Activated CD4-positive, alpha-beta T cell treated with anti-CD3 and anti-CD28 coated beads, Interleukin-2, amount 50 U/mL, for 1 hour (primary cell): ENCODE results near the gene FCHSD2.

Source experiments
- DNase-seq: peaks from one replicate; pipeline ENCODE4 v3.0.0-alpha.2; 2020

FCHSD2 gene

DNA sequence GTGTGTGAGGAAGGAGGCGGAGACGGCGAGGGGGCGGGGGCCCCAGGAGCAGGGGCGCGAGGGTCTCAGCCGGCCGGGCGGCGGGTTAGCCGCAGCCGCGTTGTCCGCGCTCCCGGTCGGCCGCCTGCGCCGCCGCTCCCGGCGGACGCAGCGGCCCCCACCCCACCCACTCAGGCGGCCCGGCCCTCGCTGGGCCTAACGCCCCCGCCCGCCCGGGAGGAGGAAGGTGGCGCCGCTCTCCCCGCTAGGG, at the start of gene FCHSD2:
TSS of gene FCHSD2 (minus strand) at position 191 of the 250 bp plus-strand sequence. CDS start 441 bp downstream, outside the sequence.
- no peak for DNase-seq

DNA sequence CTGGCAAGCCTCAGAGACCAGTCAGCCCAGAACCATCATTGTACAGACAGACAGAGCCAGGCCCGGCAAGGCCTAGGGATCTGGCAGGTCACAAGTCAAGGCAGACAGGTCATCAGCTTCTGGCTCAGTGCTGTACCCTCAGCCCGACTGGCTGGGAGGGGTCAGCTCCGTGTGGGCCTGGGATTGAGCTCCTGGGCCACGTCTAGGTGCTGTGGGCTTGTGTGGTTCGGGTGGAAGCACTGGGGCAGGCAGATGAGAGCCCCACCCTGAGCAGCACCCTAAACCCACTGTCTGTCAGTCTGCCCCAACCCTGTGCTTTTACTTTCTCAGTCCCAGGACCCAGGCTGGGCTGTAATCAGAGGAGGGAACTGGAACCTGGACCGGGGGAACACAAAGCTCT, 49.0 kb upstream of the FCHSD2 start:
- no peak for DNase-seq

DNA sequence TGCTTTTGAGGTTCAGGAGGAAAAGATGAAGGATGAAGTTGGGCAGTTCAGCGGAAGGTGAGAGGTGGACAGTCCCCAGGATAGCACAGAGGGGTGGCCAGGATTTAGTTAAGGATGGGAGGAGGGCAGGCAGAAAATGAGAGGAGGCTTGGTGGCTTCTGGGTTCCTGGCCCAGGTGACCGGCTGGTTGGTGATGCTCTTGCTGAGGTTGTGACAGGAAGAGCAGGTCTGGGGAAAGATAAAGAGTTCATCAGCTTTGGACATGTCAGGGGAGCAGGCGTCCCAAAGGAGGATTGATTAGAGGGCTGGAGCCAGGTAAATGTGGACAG, 48.4 kb upstream of the FCHSD2 start:
- no peak for DNase-seq

DNA sequence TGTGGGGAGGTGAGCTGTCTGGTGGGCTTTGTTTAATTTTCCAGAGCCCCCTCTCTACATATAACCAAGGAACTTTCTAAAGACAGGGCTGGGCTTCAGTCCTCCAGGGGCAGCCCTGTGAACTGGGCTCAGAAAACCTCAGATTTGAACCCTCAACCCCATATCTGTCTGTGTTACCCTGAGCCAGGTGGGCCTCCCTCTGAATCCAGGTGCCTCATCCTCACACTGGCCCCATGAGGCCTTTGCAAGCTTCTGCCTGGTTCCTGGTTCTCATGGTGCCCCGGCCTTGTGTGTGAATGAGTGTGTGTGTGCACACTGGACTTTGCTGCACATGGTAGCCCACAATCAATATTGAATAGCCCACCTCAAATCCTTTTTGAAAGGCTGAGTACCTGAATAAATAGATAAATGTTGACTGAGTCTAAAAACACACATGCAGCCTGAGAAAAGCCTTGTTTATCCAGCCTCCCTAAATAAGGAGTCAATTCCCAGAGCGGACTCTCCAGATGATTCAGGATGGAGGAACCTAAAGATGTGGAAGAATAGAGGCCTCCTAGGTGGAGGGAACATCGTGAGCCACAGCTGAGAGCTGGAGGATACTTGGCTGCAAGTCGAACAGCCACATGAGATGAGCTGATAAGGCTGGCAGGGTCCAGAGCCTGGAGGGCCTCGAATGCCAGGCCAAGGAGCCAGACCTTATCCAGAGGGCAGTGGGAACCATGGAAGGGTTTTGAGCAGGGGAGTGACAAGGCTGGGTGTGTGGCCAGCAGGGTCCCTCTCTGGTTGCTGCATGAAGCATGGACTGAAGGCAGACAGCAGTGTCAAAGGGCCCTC, 47.8 kb upstream of the FCHSD2 start:
- DNase-seq = no peak

DNA sequence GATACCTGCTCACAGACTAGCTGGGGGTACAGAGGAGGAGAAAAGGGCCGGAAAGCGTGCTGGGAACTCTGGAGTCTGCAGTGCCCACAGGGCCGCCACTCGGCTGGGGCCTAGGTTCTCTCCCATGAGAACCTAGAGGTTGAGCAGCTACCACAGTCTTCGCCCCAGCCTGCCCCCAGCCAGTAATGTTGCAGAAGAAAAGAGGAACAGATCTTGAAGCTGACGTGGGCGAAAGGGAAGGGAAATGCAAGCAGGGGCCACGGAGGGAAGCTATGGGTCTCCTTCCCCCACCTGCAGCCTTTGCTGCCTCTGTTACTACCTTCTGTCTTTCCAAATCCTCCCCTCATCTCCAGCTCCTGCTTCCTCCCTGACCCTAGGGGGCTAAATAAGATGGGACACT, 47.2 kb upstream of the FCHSD2 start:
- DNase-seq = no peak

DNA sequence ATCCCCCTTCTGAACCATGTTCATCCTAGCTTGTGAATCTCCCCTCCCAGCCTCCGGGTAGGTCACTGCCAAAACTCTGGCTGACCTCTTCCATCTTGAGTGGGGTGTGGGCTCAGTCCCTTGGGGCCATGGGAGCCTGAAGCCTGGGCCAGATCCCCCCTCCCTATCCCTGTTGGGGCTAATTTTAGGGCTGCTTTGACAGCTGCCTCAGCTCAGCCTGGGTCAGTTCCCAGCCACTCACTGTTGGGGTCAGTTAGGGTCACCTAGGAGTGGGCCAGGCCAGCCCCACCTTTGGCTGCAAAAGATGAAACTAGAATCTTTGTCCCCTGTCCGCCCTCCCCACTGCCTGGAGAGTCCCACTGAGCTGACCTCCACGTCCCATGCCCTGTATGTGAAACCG, 46.2 kb upstream of the FCHSD2 start:
- DNase-seq = no peak

DNA sequence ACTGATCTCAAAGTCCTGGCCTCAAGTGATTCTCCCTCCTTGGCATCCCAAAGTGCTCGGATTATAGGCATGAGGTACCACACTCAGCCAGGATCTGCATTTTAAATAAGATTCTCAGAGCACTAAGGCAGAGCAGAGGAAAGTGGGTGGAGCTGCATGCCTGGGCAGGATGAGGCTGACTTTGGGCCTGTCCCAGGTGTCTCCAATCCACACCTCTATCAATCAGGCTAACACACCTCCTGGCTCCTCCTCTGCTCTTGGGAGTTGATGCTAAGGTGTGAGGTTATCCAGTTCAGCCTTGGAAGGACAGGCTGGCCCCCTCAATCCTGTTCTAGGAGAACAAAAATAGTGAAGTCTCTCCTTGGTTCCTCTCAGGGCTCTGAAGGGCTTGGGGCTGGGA, 45.7 kb upstream of the FCHSD2 start:
- no peak for DNase-seq

DNA sequence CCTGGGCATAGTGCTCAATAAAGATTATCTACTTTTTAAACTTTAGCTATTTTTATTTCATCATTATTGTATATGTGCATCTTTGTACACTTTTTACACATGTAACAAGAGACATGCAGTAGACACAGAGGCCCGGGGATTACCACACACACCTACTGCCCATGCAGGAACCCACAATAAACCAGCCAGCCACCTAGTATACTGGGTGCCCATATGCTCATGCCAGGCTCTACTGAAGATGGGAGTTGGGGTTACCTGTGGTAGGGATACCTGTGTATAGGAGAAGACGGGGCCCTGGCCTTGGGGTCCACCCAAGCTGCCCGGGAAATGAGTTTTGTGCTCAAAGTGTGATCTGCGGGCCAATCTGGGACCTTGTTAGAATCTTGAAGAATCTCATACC, 44.8 kb upstream of the FCHSD2 start:
- no peak for DNase-seq

DNA sequence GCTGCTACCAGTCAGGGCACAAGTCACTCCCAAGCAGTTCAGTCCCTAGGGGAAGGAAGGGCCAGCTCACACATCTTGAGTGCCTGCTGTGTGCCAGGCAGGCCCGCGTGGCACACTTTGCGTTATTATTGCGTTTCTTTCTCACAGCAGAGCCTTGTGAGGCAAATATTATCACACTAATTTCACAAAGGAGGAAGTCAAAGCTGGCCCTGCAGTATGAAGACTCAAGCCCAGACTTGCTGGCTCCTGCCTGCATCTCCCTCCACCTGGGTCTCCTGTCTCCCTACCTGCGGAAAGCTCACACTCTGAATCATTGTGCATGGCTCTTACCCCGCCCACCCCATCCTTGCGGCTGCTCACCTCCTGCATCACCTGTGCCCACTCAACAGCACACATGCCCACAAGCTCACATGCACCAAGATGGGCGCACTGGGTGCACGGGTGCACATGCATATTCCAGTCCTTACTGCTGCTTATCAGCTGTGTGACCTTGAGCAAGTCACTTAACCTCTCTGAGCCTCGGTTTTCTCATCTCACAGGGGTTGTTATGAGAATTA, 44.3 kb upstream of the FCHSD2 start:
- DNase-seq = no peak

DNA sequence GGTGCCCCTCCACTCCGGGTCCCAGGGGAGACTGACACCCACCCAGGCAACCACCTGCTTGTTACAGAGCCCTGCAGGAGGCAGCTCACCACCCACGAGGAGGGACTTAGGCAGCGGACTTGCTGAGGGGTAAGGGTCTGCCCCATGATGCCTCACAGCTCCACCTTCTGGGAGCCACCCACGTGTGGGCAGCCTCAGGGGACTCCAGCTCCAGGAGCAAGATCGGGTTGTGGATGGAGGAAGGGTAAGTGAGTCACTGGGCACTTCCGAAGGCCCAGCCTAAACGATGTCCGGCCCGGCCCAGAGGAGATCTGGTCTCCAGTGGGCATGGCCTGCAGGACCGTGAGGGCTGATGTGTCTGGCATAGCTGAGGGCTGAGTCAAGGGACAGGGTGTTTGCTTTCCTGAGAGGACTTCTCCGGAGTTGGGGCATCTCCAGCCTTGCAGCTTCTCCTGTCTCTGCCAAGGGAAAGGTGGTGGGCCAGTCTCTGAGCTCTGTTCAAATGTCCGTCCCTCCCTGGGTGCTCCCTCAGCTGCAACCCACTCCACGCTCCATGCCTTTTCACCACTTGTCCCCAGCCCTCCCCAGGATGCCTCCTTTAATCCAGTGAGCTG, 43.7 kb upstream of the FCHSD2 start:
- no peak for DNase-seq

DNA sequence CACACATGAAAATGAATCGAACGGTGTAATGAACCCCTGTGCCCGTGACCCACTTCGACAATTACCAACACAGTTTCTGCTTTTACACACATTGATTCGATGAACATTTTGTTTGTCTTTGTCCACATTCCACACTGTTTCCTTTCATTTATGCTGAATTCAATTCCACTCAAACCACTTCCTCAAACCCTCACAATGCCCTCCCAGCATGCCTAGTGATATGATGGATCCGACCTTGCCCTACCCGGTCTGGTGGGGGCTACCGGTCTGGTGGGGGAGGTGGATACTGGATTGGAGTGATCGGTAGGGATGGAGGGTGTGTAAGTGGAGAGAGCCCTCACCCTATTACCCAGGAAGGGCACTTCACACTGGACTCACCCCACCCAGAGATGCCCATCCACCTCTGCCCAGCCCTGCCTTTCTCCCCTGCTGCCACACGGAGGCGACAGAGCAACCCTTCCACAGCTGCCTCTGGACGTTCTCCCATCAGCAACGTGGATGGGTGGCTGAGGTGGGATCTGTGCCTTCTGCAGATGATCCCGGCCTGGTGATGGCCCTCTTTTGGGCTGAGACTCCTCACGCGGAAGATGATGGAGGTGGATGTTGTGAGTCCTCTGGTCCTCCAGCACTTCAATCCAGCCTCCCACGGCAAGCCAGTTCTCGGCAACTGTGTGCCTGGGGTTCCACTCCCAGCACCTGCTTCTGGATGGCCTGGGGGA, 43.0 kb upstream of the FCHSD2 start:
- DNase-seq = peak; percentile 36

DNA sequence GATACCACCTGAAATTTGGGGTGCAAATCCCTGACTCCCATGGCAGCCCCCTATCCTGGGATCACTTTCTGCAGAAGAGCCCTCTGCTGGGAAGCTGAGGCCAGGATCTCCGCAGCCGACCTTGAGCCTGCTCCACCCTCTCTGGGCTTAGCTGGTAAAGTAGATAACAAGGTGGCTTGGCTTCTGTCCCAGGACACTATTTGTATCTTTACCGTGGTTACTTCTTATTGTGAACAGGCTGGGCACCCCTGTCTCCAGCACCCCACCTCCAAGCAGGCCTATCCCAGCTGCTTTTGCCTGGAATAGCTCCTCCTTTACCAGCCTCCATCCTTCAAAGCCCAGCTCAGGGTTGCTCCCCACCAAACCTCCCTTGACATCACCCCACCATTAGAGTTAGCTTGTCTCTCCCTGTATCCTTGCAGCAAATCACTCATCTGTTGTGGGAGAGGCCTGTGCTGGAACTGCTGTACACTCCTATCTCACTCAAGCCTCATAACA, 40.8 kb upstream of the FCHSD2 start:
- DNase-seq = no peak

DNA sequence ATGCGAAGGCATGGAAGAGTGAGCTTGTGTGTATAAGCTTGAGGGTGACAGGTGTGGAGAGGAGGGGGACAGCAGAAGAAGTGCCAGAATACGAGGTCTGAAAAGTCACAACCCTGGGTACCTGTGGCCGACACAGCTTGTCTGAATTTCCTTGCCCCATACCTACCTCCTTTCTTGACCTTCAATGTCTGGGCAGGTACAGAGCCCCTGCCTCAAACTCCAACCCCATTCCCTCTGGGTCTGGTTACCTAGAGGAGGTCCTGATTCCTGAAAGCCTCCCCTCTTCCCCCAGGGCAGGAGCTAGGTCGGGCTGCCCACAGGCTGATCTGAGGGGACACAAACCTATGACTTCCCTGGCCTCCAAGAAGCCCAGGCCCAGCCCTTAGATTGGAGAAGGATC, 36.6 kb upstream of the FCHSD2 start:
- no peak for DNase-seq

DNA sequence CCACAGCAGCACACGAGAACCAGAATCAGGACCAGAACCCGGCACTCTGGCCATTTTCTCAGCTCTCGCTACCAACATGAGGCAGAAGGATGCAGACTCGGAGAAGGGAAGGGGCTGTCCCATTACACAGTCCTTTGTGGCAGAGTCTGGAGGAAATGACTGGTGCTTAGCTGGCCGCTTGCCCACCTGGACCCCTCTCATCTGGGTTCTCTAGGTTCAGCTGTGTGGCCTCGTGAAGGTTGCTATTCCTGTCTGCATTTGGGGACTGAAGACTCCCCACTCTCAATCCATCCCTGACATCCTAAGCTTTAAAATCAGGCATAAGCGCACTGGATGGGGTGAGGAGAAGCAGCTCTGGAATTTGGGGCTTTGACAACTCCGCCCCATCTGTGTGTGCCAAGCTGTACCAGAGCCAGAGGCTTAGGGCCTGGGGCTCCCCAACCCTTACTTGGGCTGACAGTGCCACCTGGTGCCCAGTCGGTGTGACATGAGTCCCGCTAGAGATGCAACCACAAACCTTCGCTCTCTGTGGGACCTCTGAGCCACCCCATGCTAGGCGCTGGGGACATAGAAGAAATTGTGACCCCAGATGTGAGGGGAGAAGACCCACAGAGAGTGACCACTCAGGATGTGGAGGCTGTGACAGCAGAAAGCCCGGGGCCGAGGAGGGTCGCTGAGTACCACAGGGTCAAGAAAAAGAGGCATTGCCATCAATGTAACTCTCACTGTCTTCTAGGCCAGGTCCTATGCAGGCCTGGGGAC, 35.8 kb upstream of the FCHSD2 start:
- DNase-seq = peak; percentile 78

DNA sequence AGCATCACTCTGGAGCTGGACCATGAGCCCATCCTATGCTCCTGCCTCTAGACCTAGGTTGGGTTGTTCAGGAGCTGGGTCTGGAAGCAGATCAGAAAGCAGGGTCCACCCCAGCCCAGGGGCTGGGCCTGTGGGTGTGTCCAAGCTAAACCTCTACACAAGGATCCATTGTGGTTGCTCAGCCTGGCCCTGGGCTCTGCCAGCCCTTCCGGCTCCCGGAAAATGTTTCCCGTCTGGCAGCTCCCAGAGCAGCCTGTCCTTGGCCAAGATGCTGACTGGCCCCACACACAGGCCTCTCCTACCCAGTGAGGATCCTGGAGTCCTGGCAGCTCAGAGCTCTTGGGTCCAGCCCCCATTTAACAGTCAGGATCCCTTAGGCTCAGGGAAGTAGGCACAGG, 35.3 kb upstream of the FCHSD2 start:
- DNase-seq = no peak

DNA sequence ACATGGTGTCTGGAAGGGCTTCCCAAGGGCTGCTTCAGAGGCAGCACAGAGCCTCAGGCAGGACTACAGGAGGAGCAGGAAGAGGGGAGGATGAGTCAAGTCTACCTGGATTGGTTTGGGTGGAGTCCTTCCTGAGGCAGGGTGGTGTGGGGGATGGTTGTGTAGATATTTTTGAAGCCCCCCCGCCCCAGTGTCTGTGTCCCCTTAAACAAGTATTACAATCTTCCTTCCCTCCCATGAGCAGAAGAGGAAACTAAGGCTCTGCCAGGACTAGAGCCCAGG, 34.7 kb upstream of the FCHSD2 start:
- DNase-seq = no peak

DNA sequence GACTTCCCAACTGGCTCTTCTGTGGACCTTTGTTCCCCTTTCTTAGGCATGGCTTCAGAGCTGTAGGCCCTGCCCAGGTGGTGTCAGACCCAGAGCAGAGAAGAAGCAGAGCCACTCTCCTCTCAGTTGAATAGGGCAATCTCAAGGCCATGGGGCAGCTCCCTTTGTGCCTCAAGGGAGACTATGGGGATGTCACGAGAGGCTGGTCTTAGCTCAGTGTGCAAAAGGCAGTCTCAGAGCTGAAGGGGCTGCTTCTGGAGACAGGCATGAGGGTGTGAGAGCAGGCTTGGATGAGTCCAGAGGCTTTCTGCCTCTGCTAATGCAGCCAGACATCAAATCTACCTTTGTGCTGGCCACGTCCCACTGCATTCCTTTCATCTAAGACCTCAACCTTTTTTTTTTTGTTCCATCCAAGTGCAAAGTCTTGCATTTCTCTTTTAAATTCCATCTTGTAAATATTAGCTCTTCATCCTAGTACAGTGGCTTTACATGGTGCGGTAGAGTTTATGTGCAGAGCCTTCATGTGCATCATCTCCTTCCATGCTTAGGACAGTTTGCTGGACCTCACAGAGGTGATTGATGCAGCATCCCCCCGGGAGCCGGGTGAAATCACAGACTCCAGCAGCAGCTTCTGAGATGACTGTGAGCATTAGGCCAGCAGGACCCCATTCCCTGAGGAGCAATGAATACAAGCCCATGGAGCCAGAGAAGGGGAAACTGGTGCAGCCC, 34.2 kb upstream of the FCHSD2 start:
- no peak for DNase-seq

DNA sequence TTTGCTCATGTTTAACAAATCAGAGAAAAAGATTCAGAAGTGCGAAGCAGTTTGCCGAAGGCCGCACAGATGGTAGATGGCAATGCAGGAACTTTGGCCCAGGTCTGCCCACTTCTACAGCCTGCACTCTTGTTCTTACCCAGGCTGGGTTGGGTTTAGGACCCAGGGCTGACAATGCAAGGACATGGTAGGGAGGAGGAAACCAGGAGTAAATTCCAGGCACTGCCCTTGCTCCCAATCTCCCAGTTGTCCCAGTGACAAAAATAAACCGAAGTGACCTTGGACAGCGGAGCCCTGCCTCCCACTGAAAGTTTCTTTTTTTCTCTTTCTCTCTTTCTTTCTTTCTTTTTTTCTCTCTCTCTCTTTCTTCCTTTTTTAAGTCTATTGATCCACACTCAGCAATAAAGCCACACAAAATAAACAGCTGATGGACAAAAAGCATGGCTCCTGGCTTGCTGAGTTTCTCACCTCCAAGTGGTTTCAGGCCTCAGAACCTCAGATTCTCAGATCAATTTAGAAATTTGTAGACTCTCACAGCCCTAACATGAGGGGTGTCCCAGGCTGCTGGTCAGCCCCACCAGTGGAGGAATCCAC, 33.5 kb upstream of the FCHSD2 start:
- no peak for DNase-seq

DNA sequence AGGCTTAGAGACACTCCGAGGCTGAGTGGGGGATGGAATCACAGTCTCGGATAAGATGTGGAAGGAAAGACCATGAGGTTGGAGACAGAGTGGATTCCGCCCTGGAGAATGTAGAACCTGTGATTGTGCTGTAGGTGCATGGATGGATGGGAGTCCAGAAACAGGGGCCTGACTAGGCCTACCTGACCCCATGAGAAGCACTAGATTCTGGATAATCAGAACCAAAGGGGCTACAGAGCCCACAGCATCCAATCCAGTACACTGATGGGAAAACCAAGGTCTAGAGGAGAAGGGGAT, 32.3 kb upstream of the FCHSD2 start:
- no peak for DNase-seq

DNA sequence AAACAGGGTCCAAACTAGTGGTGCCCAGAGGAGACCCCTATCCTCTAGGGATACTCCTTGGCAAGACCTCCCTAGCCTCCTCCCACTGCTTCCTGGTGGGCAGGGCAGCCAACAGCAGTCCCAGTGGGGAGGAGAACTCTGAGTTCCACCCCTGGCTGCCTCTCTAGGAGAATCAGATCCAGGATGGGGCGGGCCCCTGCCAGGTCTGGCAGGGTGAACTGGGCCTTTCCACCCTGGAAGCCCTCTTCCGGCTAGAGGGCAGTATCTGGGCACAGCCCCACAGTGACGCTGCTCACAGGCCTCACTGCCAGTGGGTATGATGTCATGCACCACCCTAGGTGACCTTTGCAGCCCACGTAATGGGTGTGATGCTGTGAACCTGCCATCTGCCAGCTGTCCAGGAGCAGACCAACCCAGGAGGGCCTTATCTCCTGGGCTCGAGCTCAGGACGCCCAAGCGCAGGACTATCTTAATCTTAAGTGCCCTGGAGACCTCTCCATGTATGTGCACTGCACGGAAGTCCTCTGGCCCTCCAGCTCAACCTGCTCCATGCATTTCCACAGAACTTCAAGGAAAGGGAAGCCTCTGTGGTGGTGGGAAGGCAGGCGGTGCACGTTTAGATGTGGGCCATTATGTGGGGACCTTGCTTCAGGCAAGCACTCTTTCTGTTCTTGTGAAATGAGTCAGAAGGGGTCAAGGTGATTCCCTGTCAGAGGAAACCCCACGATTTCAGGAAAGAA, 31.8 kb upstream of the FCHSD2 start:
- DNase-seq = no peak

DNA sequence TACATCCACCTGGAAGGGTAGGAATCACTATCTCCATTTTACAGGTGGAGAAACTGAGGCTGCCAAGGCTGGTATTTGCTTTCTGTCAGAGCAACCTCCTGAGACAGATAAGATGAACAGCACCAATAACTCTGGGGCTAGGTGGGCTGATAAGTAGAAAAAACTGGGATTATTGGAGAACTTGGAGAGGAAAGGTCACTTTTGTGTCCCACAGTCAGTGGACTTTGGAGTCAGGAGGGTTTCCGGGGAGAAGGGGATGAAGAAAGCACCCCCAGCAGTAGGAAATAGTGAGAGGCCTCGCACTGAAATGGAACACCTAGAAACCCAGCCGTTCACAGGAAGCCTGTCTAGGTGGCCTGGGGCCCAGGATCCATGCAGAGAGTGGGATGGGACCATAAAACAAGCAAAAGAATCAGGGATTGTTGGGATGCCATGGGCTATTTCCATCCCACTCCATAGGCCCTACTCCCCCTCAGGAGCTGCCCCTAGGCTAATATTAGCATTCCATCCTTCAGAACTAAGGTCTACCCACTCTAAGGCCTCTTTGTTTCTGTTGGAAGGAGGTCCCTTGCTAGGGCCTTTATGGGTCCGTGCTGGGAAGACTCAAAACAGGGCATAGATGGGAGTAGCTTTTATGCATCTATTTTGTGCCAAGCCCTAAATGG, 31.0 kb upstream of the FCHSD2 start:
- DNase-seq = no peak
